Gastrocnemius medialis (tissue), 4 donors: ENCODE results near the gene ENOX1.

Source experiments
- POLR2A ChIP-seq, 2 donors: fragments of 450-650 bp; IDR thresholded peaks; one replicate each; pipeline ENCODE4 v1.6.1; 2017; ENCODE audit warnings: antibody characterized with exemption in 2 of 2, mild to moderate bottlenecking in 2 of 2, moderate library complexity in 2 of 2
- TF ChIP-seq, protein P1 (sequence below), 5 experiments: fragments of 450-650 bp in 3 of 5; fragments of 200-600 bp in 2 of 5; sonication (generic) in 2 of 5; IDR thresholded peaks in 4 of 5; conservative IDR thresholded peaks in 1 of 5; 1 replicate in 4 of 5; 2 replicates in 1 of 5; pipeline ENCODE4 v1.5.1; 2016 to 2019; ENCODE audit warnings: antibody characterized with exemption in 5 of 5, mild to moderate bottlenecking in 3 of 5, moderate library complexity in 3 of 5

DNA sequence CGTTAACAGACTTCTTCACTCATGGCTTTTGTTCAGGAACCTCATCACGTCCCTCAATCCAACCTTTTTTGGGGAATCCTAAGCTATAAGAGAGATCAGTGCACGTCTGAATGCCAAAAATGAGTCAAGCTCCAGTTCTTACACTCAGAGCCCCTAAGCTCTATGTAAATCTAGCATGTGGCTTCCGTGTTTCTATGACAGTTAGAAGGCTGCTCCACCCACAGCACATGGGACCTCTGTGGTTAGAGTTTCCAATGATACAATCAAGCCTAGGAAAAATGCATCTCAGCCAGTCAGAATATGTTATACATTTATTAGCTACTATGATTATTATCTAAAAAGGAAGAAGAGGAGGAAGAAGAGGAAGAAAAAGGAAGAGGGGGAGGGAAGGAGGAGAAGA, 135.9 kb downstream of the ENOX1 start:
- TF ChIP-seq, protein P1, sequence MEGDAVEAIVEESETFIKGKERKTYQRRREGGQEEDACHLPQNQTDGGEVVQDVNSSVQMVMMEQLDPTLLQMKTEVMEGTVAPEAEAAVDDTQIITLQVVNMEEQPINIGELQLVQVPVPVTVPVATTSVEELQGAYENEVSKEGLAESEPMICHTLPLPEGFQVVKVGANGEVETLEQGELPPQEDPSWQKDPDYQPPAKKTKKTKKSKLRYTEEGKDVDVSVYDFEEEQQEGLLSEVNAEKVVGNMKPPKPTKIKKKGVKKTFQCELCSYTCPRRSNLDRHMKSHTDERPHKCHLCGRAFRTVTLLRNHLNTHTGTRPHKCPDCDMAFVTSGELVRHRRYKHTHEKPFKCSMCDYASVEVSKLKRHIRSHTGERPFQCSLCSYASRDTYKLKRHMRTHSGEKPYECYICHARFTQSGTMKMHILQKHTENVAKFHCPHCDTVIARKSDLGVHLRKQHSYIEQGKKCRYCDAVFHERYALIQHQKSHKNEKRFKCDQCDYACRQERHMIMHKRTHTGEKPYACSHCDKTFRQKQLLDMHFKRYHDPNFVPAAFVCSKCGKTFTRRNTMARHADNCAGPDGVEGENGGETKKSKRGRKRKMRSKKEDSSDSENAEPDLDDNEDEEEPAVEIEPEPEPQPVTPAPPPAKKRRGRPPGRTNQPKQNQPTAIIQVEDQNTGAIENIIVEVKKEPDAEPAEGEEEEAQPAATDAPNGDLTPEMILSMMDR (IDR thresholded peaks at IDR 0.05 in 4 of 5, conservative IDR thresholded peaks at IDR 0.05 in 1 of 5) = no peak
- no peak for TF ChIP-seq POLR2A (IDR thresholded peaks at IDR 0.05)
